HG02610 (cell line): ENCODE results near the gene CDHR1.

ENCODE experiments used
- ATAC-seq: cut with Tn5 transposase; IDR thresholded peaks from one replicate; pipeline ENCODE4 v1.9.1; 2021; ENCODE audit warnings: mild to moderate bottlenecking, moderate library complexity; ENCODE audit not compliant: unreplicated experiment

Gene CDHR1

GRCh38 chr10:84197643-84198042, 3.3 kb downstream of the CDHR1 start:
- no peak for ATAC-seq

- ATAC-seq: no peak
Observed at GRCh38 chr10:84198206-84198915, 4.0 kb downstream of the CDHR1 start.

GRCh38 chr10:84200537-84201243, 6.4 kb downstream of the CDHR1 start:
- no peak for ATAC-seq

GRCh38 chr10:84201244-84201606, 6.9 kb downstream of the CDHR1 start:
- no peak for ATAC-seq

GRCh38 chr10:84201682-84202081, 7.3 kb downstream of the CDHR1 start:
- no peak for ATAC-seq

- ATAC-seq: no peak
Observed at GRCh38 chr10:84202349-84202748, 8.0 kb downstream of the CDHR1 start.

GRCh38 chr10:84204122-84204521, 9.8 kb downstream of the CDHR1 start:
- no peak for ATAC-seq

GRCh38 chr10:84204610-84205009, 10.3 kb downstream of the CDHR1 start:
- no peak for ATAC-seq

GRCh38 chr10:84205049-84205852, 10.9 kb downstream of the CDHR1 start:
- peak; percentile 77 for ATAC-seq

- ATAC-seq: no peak
Observed at GRCh38 chr10:84205853-84206525, 11.7 kb downstream of the CDHR1 start.

- ATAC-seq: no peak
Observed at GRCh38 chr10:84208023-84208422, 13.7 kb downstream of the CDHR1 start.

- no peak for ATAC-seq
Observed at GRCh38 chr10:84211566-84211965, 17.2 kb downstream of the CDHR1 start.

- ATAC-seq: no peak
Observed at GRCh38 chr10:84212014-84212413, 17.7 kb downstream of the CDHR1 start.

- no peak for ATAC-seq
Observed at GRCh38 chr10:84213076-84213475, 18.7 kb downstream of the CDHR1 start.

- no peak for ATAC-seq
Observed at GRCh38 chr10:84214046-84214572, 19.8 kb downstream of the CDHR1 start.

- peak; percentile 68 for ATAC-seq
Observed at GRCh38 chr10:84214612-84215235, 20.4 kb downstream of the CDHR1 start.

GRCh38 chr10:84216834-84217233, 22.5 kb downstream of the CDHR1 start:
- no peak for ATAC-seq

GRCh38 chr10:84217746-84218145, 23.4 kb downstream of the CDHR1 start:
- ATAC-seq: no peak

GRCh38 chr10:84221916-84222315, 27.6 kb downstream of the CDHR1 start:
- ATAC-seq: no peak

- no peak for ATAC-seq
Observed at GRCh38 chr10:84224411-84225028, 30.2 kb downstream of the CDHR1 start.
